ENCODE measurements around the gene MANF. TPM values are rescaled to one million over a fixed set of nuclear protein-coding genes. Genes with fewer than 3 reads are reported as not detected.
A peak's percentile ranks its signal among the peaks of the same experiment; 100 is the strongest.

The MANF gene
- total and polyA plus RNA-seq, 7 donors = 12.2 to 138 (median 21.0) TPM

DNA sequence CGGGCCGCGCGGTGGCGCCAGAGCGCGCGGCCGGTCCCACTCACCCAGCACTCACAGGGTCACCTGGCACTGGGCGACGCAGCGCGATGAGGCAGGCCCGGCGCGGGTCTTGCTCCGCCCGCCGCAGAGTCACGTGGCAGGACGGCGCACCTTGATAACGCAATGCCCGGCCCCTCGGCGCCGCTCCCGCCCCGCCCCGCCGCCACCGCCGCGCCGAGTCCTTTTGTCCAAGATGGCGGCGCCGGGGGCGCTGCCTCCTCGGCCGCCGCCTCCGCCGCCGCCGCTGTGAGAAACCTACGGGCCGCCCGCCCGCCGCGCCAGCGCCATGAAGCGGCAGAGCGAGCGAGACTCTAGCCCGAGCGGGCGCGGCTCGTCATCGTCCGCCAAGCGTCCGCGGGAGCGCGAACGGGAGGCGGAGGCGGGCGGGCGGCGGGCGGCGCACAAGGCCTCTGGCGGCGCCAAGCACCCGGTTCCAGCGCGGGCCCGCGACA is 6.0 kb downstream of the MANF start, which contains the start of gene RBM15B:
TSS of gene RBM15B (plus strand) at position 211 of the 491 bp plus-strand sequence. CDS start at position 326, 115 bp downstream.
- peak within 1 kb of the TSS; percentile 47 to 87 (median 80) for H3K4me3 ChIP-seq
- peak; percentile 99 for DNase-seq
- H3K9me3 ChIP-seq = no peaks in the 10 kb centered on the region
- TF ChIP-seq POLR2A (IDR thresholded peaks at IDR 0.05) = no peak
- peak in 3 of 4 donors; percentile 53 to 80 (median 55) for TF ChIP-seq POLR2AphosphoS5 (IDR thresholded peaks at IDR 0.05)
- peak in 1 of 4 donors; percentile 58 for TF ChIP-seq EP300 (IDR thresholded peaks at IDR 0.05)
- TF ChIP-seq, protein P1, sequence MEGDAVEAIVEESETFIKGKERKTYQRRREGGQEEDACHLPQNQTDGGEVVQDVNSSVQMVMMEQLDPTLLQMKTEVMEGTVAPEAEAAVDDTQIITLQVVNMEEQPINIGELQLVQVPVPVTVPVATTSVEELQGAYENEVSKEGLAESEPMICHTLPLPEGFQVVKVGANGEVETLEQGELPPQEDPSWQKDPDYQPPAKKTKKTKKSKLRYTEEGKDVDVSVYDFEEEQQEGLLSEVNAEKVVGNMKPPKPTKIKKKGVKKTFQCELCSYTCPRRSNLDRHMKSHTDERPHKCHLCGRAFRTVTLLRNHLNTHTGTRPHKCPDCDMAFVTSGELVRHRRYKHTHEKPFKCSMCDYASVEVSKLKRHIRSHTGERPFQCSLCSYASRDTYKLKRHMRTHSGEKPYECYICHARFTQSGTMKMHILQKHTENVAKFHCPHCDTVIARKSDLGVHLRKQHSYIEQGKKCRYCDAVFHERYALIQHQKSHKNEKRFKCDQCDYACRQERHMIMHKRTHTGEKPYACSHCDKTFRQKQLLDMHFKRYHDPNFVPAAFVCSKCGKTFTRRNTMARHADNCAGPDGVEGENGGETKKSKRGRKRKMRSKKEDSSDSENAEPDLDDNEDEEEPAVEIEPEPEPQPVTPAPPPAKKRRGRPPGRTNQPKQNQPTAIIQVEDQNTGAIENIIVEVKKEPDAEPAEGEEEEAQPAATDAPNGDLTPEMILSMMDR (IDR thresholded peaks at IDR 0.05) = peak in 1 of 4 experiments; percentile 81
- peaks cover 16 to 54% (median 34%) of the 10 kb centered on the region in 4 donors for H3K36me3 ChIP-seq
- H3K27me3 ChIP-seq = no peaks in the 10 kb centered on the region
- intact Hi-C loops (cut with DNase I) = loop anchor here (2.0 to 10.0 kb wide), 3 partner anchors 108 to 1036 kb away; partner anchors contain the start of genes CYB561D2, NPRL2, PCBP4 and TMEM115
- WGBS, 2 donors = 0 to 1% methylated on average over 83 of the region's 83 CpGs
- peak within 1 kb of the TSS; percentile 85 to 95 (median 90) for H3K27ac ChIP-seq
- peaks cover 0 to 76% (median 65%) of the 10 kb centered on the region in 4 donors for H3K4me1 ChIP-seq

DNA sequence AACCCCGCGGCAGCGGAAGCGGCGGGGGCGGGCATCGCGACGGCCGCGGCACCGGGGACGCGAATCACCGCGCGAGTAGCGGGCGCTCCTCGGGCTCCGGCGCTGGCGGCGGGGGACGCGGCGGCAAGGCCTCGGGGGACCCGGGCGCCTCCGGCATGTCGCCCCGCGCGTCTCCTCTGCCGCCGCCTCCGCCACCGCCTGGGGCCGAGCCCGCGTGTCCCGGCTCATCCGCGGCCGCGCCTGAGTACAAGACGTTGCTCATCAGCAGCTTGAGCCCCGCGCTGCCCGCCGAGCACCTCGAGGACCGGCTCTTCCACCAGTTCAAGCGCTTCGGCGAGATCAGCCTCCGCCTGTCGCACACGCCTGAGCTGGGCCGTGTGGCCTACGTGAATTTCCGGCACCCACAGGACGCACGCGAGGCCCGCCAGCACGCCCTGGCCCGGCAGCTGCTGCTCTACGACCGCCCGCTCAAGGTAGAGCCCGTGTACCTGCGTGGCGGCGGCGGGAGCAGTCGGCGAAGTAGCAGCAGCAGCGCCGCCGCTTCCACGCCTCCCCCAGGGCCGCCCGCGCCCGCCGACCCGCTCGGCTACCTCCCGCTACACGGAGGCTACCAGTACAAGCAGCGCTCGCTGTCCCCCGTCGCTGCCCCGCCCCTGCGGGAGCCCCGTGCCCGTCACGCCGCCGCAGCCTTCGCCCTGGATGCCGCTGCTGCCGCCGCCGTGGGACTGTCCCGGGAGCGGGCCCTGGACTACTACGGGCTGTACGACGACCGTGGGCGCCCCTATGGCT is 6.7 kb downstream of the MANF start:
- DNase-seq = no peak
- H3K4me1 ChIP-seq = peaks cover 0 to 76% (median 62%) of the 10 kb centered on the region in 4 donors
- intact Hi-C loops (cut with DNase I) = loop anchor here (2.0 to 10.0 kb wide), 3 partner anchors 107 to 1037 kb away; partner anchors contain the start of genes CYB561D2, NPRL2, PCBP4 and TMEM115
- peak overlapping the region; percentile 47 to 87 (median 80) for H3K4me3 ChIP-seq
- H3K36me3 ChIP-seq = peaks cover 16 to 61% (median 40%) of the 10 kb centered on the region in 4 donors
- peak in 1 of 4 donors; percentile 12 for TF ChIP-seq POLR2AphosphoS5 (IDR thresholded peaks at IDR 0.05)
- no peak for TF ChIP-seq POLR2A (IDR thresholded peaks at IDR 0.05)
- WGBS, 2 donors = 4 to 8% methylated on average over 115 of the region's 115 CpGs
- H3K27me3 ChIP-seq = no peaks in the 10 kb centered on the region
- H3K9me3 ChIP-seq = no peaks in the 10 kb centered on the region
- H3K27ac ChIP-seq = peak overlapping the region; percentile 85 to 95 (median 90)

DNA sequence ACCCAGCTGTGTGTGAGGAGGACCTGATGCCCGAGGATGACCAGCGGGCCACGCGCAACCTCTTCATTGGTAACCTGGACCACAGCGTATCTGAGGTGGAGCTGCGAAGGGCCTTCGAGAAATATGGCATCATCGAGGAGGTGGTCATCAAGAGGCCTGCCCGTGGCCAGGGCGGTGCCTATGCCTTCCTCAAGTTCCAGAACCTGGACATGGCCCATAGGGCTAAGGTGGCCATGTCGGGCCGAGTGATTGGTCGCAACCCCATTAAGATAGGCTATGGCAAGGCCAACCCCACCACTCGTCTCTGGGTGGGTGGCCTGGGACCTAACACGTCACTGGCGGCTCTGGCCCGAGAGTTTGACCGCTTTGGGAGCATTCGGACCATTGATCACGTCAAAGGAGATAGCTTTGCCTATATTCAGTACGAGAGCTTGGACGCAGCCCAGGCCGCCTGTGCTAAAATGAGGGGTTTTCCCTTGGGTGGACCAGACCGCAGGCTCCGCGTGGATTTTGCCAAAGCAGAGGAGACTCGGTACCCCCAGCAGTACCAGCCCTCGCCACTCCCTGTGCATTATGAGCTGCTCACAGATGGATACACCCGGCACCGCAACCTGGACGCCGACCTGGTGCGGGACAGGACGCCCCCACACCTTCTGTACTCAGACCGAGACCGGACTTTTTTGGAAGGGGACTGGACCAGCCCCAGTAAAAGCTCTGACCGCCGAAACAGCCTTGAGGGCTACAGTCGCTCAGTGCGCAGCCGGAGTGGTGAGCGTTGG is 7.5 kb downstream of the MANF start:
- no peaks in the 10 kb centered on the region for H3K9me3 ChIP-seq
- H3K27me3 ChIP-seq = no peaks in the 10 kb centered on the region
- intact Hi-C loops (cut with DNase I) = loop anchor here (10.0 kb wide), 2 partner anchors 572 to 1038 kb away; partner anchors contain the start of genes CYB561D2, NPRL2, PCBP4 and TMEM115
- no peak for DNase-seq
- WGBS, 2 donors = 87 to 93% methylated on average over 42 of the region's 42 CpGs
- peak overlapping the region; percentile 47 to 87 (median 80) for H3K4me3 ChIP-seq
- peak overlapping the region; percentile 85 to 95 (median 90) for H3K27ac ChIP-seq
- TF ChIP-seq POLR2A (IDR thresholded peaks at IDR 0.05) (no peak), POLR2AphosphoS5 (IDR thresholded peaks at IDR 0.05) (no peak), EP300 (IDR thresholded peaks at IDR 0.05) (no peak)
- H3K4me1 ChIP-seq = peaks cover 0 to 71% (median 54%) of the 10 kb centered on the region in 4 donors
- peaks cover 21 to 65% (median 46%) of the 10 kb centered on the region in 4 donors for H3K36me3 ChIP-seq

DNA sequence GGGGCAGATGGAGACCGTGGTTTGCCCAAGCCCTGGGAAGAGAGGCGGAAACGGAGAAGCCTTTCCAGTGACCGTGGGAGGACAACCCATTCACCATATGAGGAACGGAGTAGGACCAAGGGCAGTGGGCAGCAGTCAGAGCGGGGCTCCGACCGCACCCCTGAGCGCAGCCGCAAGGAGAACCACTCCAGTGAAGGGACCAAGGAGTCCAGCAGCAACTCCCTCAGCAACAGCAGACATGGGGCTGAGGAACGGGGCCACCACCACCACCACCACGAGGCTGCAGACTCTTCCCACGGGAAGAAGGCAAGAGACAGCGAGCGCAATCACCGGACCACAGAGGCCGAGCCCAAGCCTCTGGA is 8.0 kb downstream of the MANF start:
- Histone ChIP-seq H3K36me3 (peaks cover 21 to 65% (median 49%) of the 10 kb centered on the region in 4 donors), H3K4me1 (peaks cover 0 to 65% (median 50%) of the 10 kb centered on the region in 4 donors)
- intact Hi-C loops (cut with DNase I) = loop anchor here (10.0 kb wide), 2 partner anchors 572 to 1038 kb away; partner anchors contain the start of genes CYB561D2, NPRL2, PCBP4 and TMEM115

More for the DNA sequence above, 8.0 kb downstream of the MANF start:
- no peak overlapping the region for H3K4me3 ChIP-seq
- WGBS, 2 donors = 96% methylated on average over 17 of the region's 17 CpGs
- no peak for DNase-seq
- no peaks in the 10 kb centered on the region for H3K27me3 ChIP-seq
- TF ChIP-seq, protein P1 (IDR thresholded peaks at IDR 0.05) = no peak
- TF ChIP-seq POLR2AphosphoS5 (IDR thresholded peaks at IDR 0.05) (no peak), POLR2A (IDR thresholded peaks at IDR 0.05) (no peak), EP300 (IDR thresholded peaks at IDR 0.05) (no peak)
- no peaks in the 10 kb centered on the region for H3K9me3 ChIP-seq
- H3K27ac ChIP-seq = peak overlapping the region in 1 of 4 donors; percentile 94

All from sigmoid colon (tissue), 7 donors.